Osteoblast (primary cell): ENCODE data around the gene GLYR1. TPM values are rescaled to one million over a fixed set of nuclear protein-coding genes. Genes with fewer than 3 reads are reported as not detected.

Experiments used
- DNase-seq: peaks from one replicate; pipeline ENCODE4 v3.0.0; 2011; ENCODE audit warnings: low spot score, mixed read lengths; ENCODE audit not compliant: insufficient read length; ENCODE audit errors: missing footprints
- H2AFZ ChIP-seq: 2 replicates; pipeline ENCODE4 v1.6.0; 2011; ENCODE audit warnings: mild to moderate bottlenecking, low read length
- H3K27ac ChIP-seq: 2 replicates; pipeline ENCODE4 v1.5.1; 2011; ENCODE audit warnings: mild to moderate bottlenecking, low read depth, low read length, moderate library complexity
- H3K27me3 ChIP-seq: 2 replicates; pipeline ENCODE4 v1.6.0; 2012; ENCODE audit warnings: mild to moderate bottlenecking, control low read depth, inconsistent platforms, low read length, moderate library complexity; ENCODE audit not compliant: insufficient read depth
- H3K36me3 ChIP-seq: 2 replicates; pipeline ENCODE4 v1.5.1; 2011; ENCODE audit warnings: mild to moderate bottlenecking, low read length, control low read depth, moderate library complexity; ENCODE audit not compliant: insufficient read depth
- H3K4me1 ChIP-seq: 2 replicates; pipeline ENCODE4 v1.5.1; 2011; ENCODE audit warnings: mild to moderate bottlenecking, low read length, control low read depth, moderate library complexity; ENCODE audit not compliant: insufficient read depth
- H3K4me2 ChIP-seq: 2 replicates; pipeline ENCODE4 v1.6.0; 2011; ENCODE audit warnings: mild to moderate bottlenecking, low read length; ENCODE audit not compliant: insufficient read depth
- H3K4me3 ChIP-seq: fragments of 200-600 bp; sonication (generic); 3 replicates; pipeline ENCODE4 v1.5.1; 2012; ENCODE audit warnings: mild to moderate bottlenecking, low read length, inconsistent platforms; ENCODE audit not compliant: insufficient read depth
- H3K79me2 ChIP-seq: 2 replicates; pipeline ENCODE4 v1.6.0; 2012; ENCODE audit warnings: mild to moderate bottlenecking, low read length, control low read depth, inconsistent platforms; ENCODE audit not compliant: insufficient read depth
- H3K9me3 ChIP-seq: 2 replicates; pipeline ENCODE4 v1.5.1; 2011; ENCODE audit warnings: low read depth, low read length, control low read depth
- H4K20me1 ChIP-seq: 2 replicates; pipeline ENCODE4 v1.6.0; 2012; ENCODE audit warnings: mild to moderate bottlenecking, low read length, control low read depth; ENCODE audit not compliant: insufficient read depth
- CTCF ChIP-seq: IDR thresholded peaks from 2 replicates; pipeline ENCODE4 v1.5.1; 2011; ENCODE audit warnings: mild to moderate bottlenecking, low read depth, low read length, moderate library complexity; ENCODE audit errors: extremely low read depth
- total RNA-seq: library from RNA; depleted of rRNA; stranded (reverse); fragments of >200 nt; gene quantifications from 2 replicates; pipeline ENCODE4 v1.2.3, GENCODE V29; 2012

GLYR1 gene
- total RNA-seq, 1 donor = 48.1 TPM

GRCh38 chr16:4855804-4856203 is 8.7 kb upstream of the GLYR1 start:
- peaks cover 36% of the 10 kb centered on the region for H4K20me1 ChIP-seq
- H3K4me2 ChIP-seq = no peak overlapping the region
- no peaks in the 10 kb centered on the region for H3K27me3 ChIP-seq
- peaks cover 7% of the 10 kb centered on the region for H3K4me1 ChIP-seq
- TF ChIP-seq CTCF = no peak
- DNase-seq = no peak
- H3K79me2 ChIP-seq = peaks cover 90% of the 10 kb centered on the region
- no peak overlapping the region for H3K27ac ChIP-seq
- H3K4me3 ChIP-seq = no peak overlapping the region
- peaks cover 63% of the 10 kb centered on the region for H3K36me3 ChIP-seq
- H2AFZ ChIP-seq = no peak overlapping the region
- no peaks in the 10 kb centered on the region for H3K9me3 ChIP-seq

- Histone ChIP-seq H3K27me3 (no peaks in the 10 kb centered on the region), H4K20me1 (peaks cover 39% of the 10 kb centered on the region), H3K4me1 (peaks cover 7% of the 10 kb centered on the region), H3K79me2 (peaks cover 90% of the 10 kb centered on the region), H3K36me3 (peaks cover 58% of the 10 kb centered on the region), H3K4me2 (no peak overlapping the region), H3K4me3 (no peak overlapping the region), H2AFZ (no peak overlapping the region), H3K9me3 (no peaks in the 10 kb centered on the region), H3K27ac (no peak overlapping the region)
- TF ChIP-seq CTCF = no peak
- no peak for DNase-seq
These were observed 8.3 kb upstream of the GLYR1 start for GRCh38 chr16:4855371-4855770.

GRCh38 chr16:4852221-4852872 is 5.3 kb upstream of the GLYR1 start:
- H3K27ac ChIP-seq = peak overlapping the region; percentile 36
- H3K4me3 ChIP-seq = no peak overlapping the region
- H2AFZ ChIP-seq = no peak overlapping the region
- no peak for TF ChIP-seq CTCF
- H3K79me2 ChIP-seq = peaks cover 93% of the 10 kb centered on the region
- H3K4me1 ChIP-seq = peaks cover 23% of the 10 kb centered on the region
- H3K4me2 ChIP-seq = peak overlapping the region; percentile 23
- H3K27me3 ChIP-seq = no peaks in the 10 kb centered on the region
- DNase-seq = peak; percentile 94
- peaks cover 52% of the 10 kb centered on the region for H4K20me1 ChIP-seq
- no peaks in the 10 kb centered on the region for H3K9me3 ChIP-seq
- peaks cover 29% of the 10 kb centered on the region for H3K36me3 ChIP-seq

- TF ChIP-seq CTCF = no peak
- Histone ChIP-seq H3K79me2 (peaks cover 91% of the 10 kb centered on the region), H3K36me3 (peaks cover 17% of the 10 kb centered on the region), H3K9me3 (no peaks in the 10 kb centered on the region), H4K20me1 (peaks cover 57% of the 10 kb centered on the region), H3K4me1 (peaks cover 35% of the 10 kb centered on the region), H2AFZ (no peak overlapping the region), H3K27ac (no peak overlapping the region), H3K4me3 (peak overlapping the region; percentile 5), H3K4me2 (peak overlapping the region; percentile 96), H3K27me3 (no peaks in the 10 kb centered on the region)
- peak; percentile 44 for DNase-seq
These were observed 3.1 kb upstream of the GLYR1 start for GRCh38 chr16:4850211-4850610.
